Prostate gland (tissue), 2 donors: ENCODE results near the gene ERRFI1. TPM values are rescaled to one million over a fixed set of nuclear protein-coding genes. Genes with fewer than 3 reads are reported as not detected.
"Not testable (repeated sequence)": the region's sequence is repeated elsewhere in the genome, so short reads cannot be mapped to it uniquely, and the experiment has no call there.

Experiments
- DNase-seq: peaks from one replicate; pipeline ENCODE4 v3.0.0-alpha.2; 2019; ENCODE audit warnings: low spot score
- H3K27ac ChIP-seq, 2 donors: fragments of 200-600 bp; sonication (generic); 2 replicates each; pipeline ENCODE4 v1.5.1; 2017 to 2019
- H3K27me3 ChIP-seq: fragments of 200-600 bp; sonication (generic); replicated peaks from 2 replicates; pipeline ENCODE4 v1.5.1; 2019; ENCODE audit not compliant: insufficient read depth
- H3K36me3 ChIP-seq, 2 donors: fragments of 200-600 bp; sonication (generic); 1 replicate in 1 of 2; 2 replicates in 1 of 2; pipeline versions ENCODE4 v1.5.1 to v1.8.1; 2017 to 2019
- H3K4me1 ChIP-seq: fragments of 200-600 bp; sonication (generic); replicated peaks from 2 replicates; pipeline ENCODE4 v1.5.1; 2019
- H3K4me3 ChIP-seq, 2 donors: fragments of 200-600 bp; sonication (generic); 2 replicates each; pipeline ENCODE4 v1.5.1; 2017 to 2019
- H3K9me3 ChIP-seq: fragments of 200-600 bp; sonication (generic); 2 replicates; pipeline ENCODE4 v1.5.1; 2017
- POLR2A ChIP-seq: fragments of 450-650 bp; IDR thresholded peaks from one replicate; pipeline ENCODE4 v1.6.1; 2016; ENCODE audit warnings: antibody characterized with exemption, mild to moderate bottlenecking
- POLR2AphosphoS5 ChIP-seq: sonication (generic); formaldehyde crosslinking; IDR thresholded peaks from one replicate; pipeline ENCODE4 v1.6.1; 2017; ENCODE audit warnings: antibody characterized with exemption
- WGBS: methylation state at CpG from one replicate; pipeline ENCODE4 v1.1.5; 2018; 5-methylcytosine and 5-hydroxymethylcytosine counted together
- intact Hi-C: fragments of 100-400 bp; cut with DNase I; formaldehyde crosslinking; loops from one replicate; pipeline ENCODE4 v1.14.2; 2022
- total RNA-seq, 2 donors: library from RNA; depleted of rRNA; stranded (reverse); fragments of >200 nt; gene quantifications; one replicate each; pipeline ENCODE4 v1.1.0, GENCODE V29; 2016
- TF ChIP-seq, protein P1 (sequence below), 4 experiments: fragments of 200-600 bp in 2 of 4; fragments of 450-650 bp in 2 of 4; sonication (generic) in 2 of 4; IDR thresholded peaks; 1 replicate in 3 of 4; 2 replicates in 1 of 4; pipeline ENCODE4 v1.5.1; 2016 to 2019; ENCODE audit warnings: antibody characterized with exemption in 4 of 4, mild to moderate bottlenecking in 2 of 4, moderate library complexity in 2 of 4

ERRFI1 gene
- total RNA-seq, 2 donors from 2014 or later = 58.1 to 60.4 TPM

DNA sequence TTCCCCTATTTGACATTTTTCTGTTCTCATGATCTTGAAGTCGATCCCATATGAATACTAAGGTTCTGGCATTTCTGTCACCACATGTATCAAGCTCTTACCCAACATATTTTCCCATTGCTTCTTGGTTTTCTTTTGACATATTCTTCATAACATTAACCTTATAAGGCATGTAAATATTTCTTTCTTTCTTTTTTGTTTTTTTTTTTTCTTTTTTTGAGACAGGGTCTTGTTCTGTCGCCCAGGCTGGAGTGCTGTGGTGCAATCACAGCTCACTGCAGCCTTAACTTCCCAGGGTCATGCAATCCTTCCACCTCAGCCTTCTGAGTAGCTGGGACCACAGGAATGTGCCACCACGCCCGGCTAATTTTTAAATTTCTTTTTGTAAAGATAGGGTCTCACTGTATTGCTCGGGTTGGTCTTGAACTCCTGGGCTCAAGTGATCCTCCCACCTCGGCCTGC, 33.1 kb upstream of the ERRFI1 start:
- TF ChIP-seq POLR2A = no peak
- TF ChIP-seq, protein P1, sequence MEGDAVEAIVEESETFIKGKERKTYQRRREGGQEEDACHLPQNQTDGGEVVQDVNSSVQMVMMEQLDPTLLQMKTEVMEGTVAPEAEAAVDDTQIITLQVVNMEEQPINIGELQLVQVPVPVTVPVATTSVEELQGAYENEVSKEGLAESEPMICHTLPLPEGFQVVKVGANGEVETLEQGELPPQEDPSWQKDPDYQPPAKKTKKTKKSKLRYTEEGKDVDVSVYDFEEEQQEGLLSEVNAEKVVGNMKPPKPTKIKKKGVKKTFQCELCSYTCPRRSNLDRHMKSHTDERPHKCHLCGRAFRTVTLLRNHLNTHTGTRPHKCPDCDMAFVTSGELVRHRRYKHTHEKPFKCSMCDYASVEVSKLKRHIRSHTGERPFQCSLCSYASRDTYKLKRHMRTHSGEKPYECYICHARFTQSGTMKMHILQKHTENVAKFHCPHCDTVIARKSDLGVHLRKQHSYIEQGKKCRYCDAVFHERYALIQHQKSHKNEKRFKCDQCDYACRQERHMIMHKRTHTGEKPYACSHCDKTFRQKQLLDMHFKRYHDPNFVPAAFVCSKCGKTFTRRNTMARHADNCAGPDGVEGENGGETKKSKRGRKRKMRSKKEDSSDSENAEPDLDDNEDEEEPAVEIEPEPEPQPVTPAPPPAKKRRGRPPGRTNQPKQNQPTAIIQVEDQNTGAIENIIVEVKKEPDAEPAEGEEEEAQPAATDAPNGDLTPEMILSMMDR (IDR thresholded peaks at IDR 0.05) = no peak
- TF ChIP-seq POLR2AphosphoS5 = no peak
- intact Hi-C loops = no loop called here
- peak overlapping the region; percentile 49 to 68 for H3K27ac ChIP-seq
- H3K27me3 ChIP-seq = no peaks in the 10 kb centered on the region
- H3K36me3 ChIP-seq = no peaks in the 10 kb centered on the region
- WGBS = 79% methylated on average over 6 of the region's 6 CpGs
- no peak for DNase-seq
- no peak overlapping the region for H3K4me3 ChIP-seq
- H3K9me3 ChIP-seq = no peaks in the 10 kb centered on the region
- H3K4me1 ChIP-seq = peaks cover 12% of the 10 kb centered on the region

DNA sequence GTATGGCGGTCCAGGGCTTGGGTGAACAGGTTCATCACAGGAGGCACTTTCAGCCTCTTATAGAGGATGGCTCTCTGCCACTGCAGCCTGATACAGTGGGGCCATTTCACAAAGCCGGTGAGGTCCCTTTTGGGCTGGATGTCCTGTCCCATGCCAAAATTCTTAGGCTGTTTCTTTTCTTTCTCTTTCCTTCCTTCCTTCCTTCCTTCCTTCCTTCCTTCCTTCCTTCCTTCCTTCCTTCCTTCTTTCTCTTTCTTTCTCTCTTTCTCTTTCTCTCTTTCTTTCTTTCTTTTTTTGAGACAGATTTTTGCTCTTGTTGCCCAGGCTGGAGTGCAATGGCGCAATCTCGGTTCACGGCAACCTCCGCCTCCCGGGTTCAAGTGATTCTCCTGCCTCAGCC, 31.7 kb upstream of the ERRFI1 start:
- H3K4me3 ChIP-seq, DNase-seq, H3K36me3 ChIP-seq, intact Hi-C loops, H3K4me1 ChIP-seq, H3K9me3 ChIP-seq, H3K27me3 ChIP-seq: not testable (repeated sequence)
- WGBS = 92% methylated on average over 7 of the region's 7 CpGs
- H3K27ac ChIP-seq = peak overlapping the region; percentile 49 to 68

DNA sequence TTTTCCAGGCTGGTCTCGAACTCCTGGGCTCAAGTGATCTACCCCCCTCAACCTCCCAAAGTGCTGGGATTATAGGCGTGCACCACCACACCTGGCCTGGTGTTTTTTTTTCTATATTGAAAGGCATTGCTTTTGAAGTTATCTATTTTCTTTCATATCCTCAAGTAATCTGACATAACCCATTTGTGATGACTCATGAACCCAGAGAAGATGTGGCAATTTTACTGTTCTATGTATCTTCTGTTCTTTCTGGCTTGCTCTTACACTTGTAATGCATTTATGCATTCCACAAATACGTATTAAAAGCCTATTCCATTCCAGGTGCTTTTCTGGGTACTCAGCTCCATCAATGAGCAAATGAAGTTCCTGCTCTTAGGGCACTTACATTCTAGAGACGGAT, 29.9 kb upstream of the ERRFI1 start:
- Histone ChIP-seq H3K27me3 (no peaks in the 10 kb centered on the region), H3K4me1 (no peaks in the 10 kb centered on the region), H3K4me3 (no peak overlapping the region), H3K36me3 (no peaks in the 10 kb centered on the region), H3K27ac (peak overlapping the region; percentile 4 to 49), H3K9me3 (no peaks in the 10 kb centered on the region)
- intact Hi-C loops = no loop called here
- TF ChIP-seq POLR2AphosphoS5 = peak; percentile 72
- no peak for TF ChIP-seq POLR2A
- WGBS = 68% methylated on average over 4 of the region's 4 CpGs
- no peak for DNase-seq

DNA sequence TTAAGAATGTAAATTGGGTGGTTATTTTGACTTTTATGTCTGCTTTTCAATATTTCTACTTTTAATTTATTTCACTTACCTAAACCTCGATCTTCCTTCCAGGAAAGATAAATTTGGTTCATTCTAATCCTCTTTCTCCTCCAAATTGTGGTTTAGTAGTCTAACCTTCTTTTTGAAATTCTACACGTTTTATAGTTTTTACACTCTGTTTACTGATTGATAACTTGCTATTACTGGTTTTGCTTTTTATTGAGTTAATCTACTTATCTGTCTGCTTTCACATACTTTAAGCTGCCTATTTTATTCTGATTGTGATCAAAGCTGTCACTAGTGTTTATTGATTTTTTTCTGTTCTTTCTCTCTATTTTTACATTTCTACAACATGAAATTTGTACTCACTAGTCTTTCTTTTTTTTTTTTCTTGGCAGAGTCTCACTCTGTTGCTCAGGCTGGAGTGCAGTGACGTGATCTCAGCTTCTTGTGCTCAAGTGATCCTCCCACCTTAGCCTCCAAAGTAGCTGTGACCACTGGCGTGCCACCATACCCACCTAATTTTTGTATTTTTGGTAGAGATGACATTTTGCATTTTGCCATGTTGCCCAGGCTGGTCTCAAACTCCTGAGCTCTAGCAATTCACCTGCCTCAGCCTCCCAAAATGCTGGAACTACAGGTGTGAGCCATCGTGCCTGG, 27.9 kb upstream of the ERRFI1 start:
- Histone ChIP-seq H3K27me3 (no peaks in the 10 kb centered on the region), H3K4me3 (no peak overlapping the region), H3K9me3 (no peaks in the 10 kb centered on the region), H3K27ac (peak overlapping the region; percentile 67 to 78), H3K4me1 (no peaks in the 10 kb centered on the region), H3K36me3 (no peaks in the 10 kb centered on the region)
- TF ChIP-seq POLR2AphosphoS5 (peak; percentile 44), POLR2A (no peak)
- TF ChIP-seq, protein P1 (IDR thresholded peaks at IDR 0.05) = no peak
- DNase-seq = no peak
- 33% methylated on average over 5 of the region's 5 CpGs for WGBS
- intact Hi-C loops = no loop called here

DNA sequence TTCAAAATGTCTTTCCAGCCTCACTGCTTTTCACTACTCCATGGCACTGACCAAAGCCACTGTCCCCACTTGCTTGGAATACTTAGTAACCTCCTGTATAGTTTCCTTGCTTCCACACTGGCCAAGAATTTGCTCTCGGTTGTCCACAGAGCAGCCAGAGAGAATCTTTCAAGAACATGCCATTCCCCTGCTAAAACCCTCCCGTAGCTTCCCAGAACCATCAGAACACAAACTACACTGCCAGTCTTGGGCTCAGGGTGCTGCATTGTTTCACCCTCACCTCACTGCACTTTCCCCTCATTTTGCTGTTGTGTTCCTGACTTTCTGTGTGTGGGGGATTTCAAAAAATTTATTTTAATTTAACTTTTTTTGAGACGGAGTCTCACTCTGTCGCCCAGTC, 25.5 kb upstream of the ERRFI1 start:
- no peaks in the 10 kb centered on the region for H3K27me3 ChIP-seq
- 83% methylated on average over 4 of the region's 4 CpGs for WGBS

DNA sequence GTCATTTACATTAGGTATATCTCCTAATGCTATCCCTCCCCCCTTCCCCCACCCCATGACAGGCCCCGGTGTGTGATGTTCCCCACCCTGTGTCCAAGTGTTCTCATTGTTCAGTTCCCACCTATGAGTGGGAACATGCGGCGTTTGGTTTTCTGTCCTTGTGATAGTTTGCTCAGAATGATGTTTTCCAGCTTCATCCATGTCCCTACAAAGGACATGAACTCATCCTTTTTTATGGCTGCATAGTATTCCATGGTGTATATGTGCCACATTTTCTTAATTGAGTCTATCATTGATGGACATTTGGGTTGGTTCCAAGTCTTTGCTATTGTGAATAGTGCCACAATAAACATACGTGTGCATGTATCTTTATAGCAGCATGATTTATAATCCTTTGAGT, 23.1 kb upstream of the ERRFI1 start:
- H3K4me3 ChIP-seq, DNase-seq, intact Hi-C loops, H3K4me1 ChIP-seq, H3K27ac ChIP-seq, H3K36me3 ChIP-seq, H3K27me3 ChIP-seq, H3K9me3 ChIP-seq: not testable (repeated sequence)
- WGBS = 82% methylated on average over 4 of the region's 4 CpGs

More for the DNA sequence above, 25.5 kb upstream of the ERRFI1 start:
- DNase-seq = no peak
- Histone ChIP-seq H3K27ac (no peak overlapping the region), H3K9me3 (no peaks in the 10 kb centered on the region), H3K4me1 (no peaks in the 10 kb centered on the region), H3K36me3 (no peaks in the 10 kb centered on the region), H3K4me3 (no peak overlapping the region)
- intact Hi-C loops = no loop called here
- TF ChIP-seq POLR2AphosphoS5 (peak; percentile 11), POLR2A (no peak)
